ENCODE results near the gene AASS.

DNA sequence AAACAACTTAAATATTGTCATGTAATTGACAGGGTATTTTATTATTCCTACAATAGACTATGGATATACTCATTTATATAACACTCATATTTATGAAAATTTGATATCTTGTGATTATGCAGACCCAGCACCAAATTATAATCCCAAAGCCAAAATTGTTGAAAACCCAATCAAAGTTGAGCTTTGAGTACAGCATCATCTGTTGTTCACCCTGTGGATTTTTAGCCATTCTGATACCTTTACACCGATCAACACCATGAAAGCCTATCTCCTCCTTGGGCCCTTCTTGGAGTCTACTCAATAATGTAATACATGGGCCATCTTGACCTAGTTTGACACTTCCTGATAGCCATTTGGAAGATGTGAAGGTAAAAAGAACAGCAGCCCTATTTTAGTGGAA is 49.5 kb downstream of the AASS start:
- TF ChIP-seq, protein P1, sequence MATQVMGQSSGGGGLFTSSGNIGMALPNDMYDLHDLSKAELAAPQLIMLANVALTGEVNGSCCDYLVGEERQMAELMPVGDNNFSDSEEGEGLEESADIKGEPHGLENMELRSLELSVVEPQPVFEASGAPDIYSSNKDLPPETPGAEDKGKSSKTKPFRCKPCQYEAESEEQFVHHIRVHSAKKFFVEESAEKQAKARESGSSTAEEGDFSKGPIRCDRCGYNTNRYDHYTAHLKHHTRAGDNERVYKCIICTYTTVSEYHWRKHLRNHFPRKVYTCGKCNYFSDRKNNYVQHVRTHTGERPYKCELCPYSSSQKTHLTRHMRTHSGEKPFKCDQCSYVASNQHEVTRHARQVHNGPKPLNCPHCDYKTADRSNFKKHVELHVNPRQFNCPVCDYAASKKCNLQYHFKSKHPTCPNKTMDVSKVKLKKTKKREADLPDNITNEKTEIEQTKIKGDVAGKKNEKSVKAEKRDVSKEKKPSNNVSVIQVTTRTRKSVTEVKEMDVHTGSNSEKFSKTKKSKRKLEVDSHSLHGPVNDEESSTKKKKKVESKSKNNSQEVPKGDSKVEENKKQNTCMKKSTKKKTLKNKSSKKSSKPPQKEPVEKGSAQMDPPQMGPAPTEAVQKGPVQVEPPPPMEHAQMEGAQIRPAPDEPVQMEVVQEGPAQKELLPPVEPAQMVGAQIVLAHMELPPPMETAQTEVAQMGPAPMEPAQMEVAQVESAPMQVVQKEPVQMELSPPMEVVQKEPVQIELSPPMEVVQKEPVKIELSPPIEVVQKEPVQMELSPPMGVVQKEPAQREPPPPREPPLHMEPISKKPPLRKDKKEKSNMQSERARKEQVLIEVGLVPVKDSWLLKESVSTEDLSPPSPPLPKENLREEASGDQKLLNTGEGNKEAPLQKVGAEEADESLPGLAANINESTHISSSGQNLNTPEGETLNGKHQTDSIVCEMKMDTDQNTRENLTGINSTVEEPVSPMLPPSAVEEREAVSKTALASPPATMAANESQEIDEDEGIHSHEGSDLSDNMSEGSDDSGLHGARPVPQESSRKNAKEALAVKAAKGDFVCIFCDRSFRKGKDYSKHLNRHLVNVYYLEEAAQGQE (IDR thresholded peaks at IDR 0.05): no peak
- TF ChIP-seq CTCF (IDR thresholded peaks at IDR 0.05; ENCODE audit: low read depth, low read length, missing input control): no peak
- no peak for TF ChIP-seq JUND (IDR thresholded peaks at IDR 0.05)
- TF ChIP-seq EGR1 (IDR thresholded peaks at IDR 0.05; ENCODE audit: low read depth in 2 of 2): no peak
- TF ChIP-seq RXRA (IDR thresholded peaks at IDR 0.05): no peak
- TF ChIP-seq HNF4A (conservative IDR thresholded peaks at IDR 0.05): no peak
- TF ChIP-seq GABPA (IDR thresholded peaks at IDR 0.05 in 1 of 2, conservative IDR thresholded peaks at IDR 0.05 in 1 of 2): no peak

Measured in liver (tissue), 3 donors.